GM19324 (cell line): ENCODE results near the gene NCK2.
"Not testable (repeated sequence)": the region's sequence is repeated elsewhere in the genome, so short reads cannot be mapped to it uniquely, and the experiment has no call there.

Source experiments
- ATAC-seq: cut with Tn5 transposase; IDR thresholded peaks from one replicate; pipeline ENCODE4 v1.9.1; 2021; ENCODE audit warnings: mild to moderate bottlenecking, moderate library complexity; ENCODE audit not compliant: unreplicated experiment, low FRiP score

The NCK2 gene

GRCh38 chr2:105882920-105883435, 138.3 kb downstream of the NCK2 start:
- ATAC-seq, result no peak

GRCh38 chr2:105883911-105884694, 139.4 kb downstream of the NCK2 start:
- no peak for ATAC-seq

GRCh38 chr2:105885456-105885855, 140.7 kb downstream of the NCK2 start:
- ATAC-seq, result no peak

GRCh38 chr2:105886029-105886454, 141.3 kb downstream of the NCK2 start:
- ATAC-seq, result no peak

- ATAC-seq, result no peak
Measured at GRCh38 chr2:105886687-105887086, 142.0 kb downstream of the NCK2 start.

- no peak for ATAC-seq
Measured at GRCh38 chr2:105887256-105887655, 142.5 kb downstream of the NCK2 start.

- no peak for ATAC-seq
Measured at GRCh38 chr2:105888625-105889024, 143.9 kb downstream of the NCK2 start.

GRCh38 chr2:105889046-105889445, 144.3 kb downstream of the NCK2 start:
- no peak for ATAC-seq

- ATAC-seq, result no peak
Measured at GRCh38 chr2:105890111-105890510, 145.4 kb downstream of the NCK2 start.

GRCh38 chr2:105890856-105891255, 146.1 kb downstream of the NCK2 start:
- no peak for ATAC-seq

GRCh38 chr2:105893011-105893995, 148.6 kb downstream of the NCK2 start:
- no peak for ATAC-seq

- no peak for ATAC-seq
Measured at GRCh38 chr2:105894327-105894944, 149.7 kb downstream of the NCK2 start.

GRCh38 chr2:105895990-105896764, 151.5 kb downstream of the NCK2 start:
- no peak for ATAC-seq

GRCh38 chr2:105896765-105897163, 152.1 kb downstream of the NCK2 start:
- no peak for ATAC-seq

- not testable (repeated sequence) for ATAC-seq
Measured at GRCh38 chr2:105897694-105898093, 153.0 kb downstream of the NCK2 start.

GRCh38 chr2:105903051-105903674, 158.5 kb downstream of the NCK2 start:
- ATAC-seq, result no peak

GRCh38 chr2:105904938-105905337, 160.2 kb downstream of the NCK2 start:
- peak; percentile 66 for ATAC-seq

GRCh38 chr2:105906481-105906880, 161.8 kb downstream of the NCK2 start:
- no peak for ATAC-seq

- no peak for ATAC-seq
Measured at GRCh38 chr2:105907184-105907583, 162.5 kb downstream of the NCK2 start.
